Endothelial cell of umbilical vein (primary cell): ENCODE results near the gene GGNBP2. TPM values are rescaled to one million over a fixed set of nuclear protein-coding genes. Genes with fewer than 3 reads are reported as not detected.

ENCODE experiments used
- BruUV-seq: library from RNA; stranded (reverse); fragments of 400-500 nt; replicated peaks from 2 replicates; lab custom pipeline; 2021; lab: Mats Ljungman, UMichigan
- CTCF ChIA-PET: fragments of 300-600, 350-600 bp; sonication (Branson Sonifier 250); formaldehyde crosslinking; loops from one replicate; lab custom pipeline; 2021; ENCODE audit warnings: antibody characterized with exemption, inconsistent platforms; lab: Charles Lee
- POLR2A ChIA-PET: fragments of 300-600, 350-600 bp; sonication (Branson Sonifier 250); formaldehyde crosslinking; loops from one replicate; lab custom pipeline; 2021; ENCODE audit warnings: antibody characterized with exemption, inconsistent platforms; lab: Charles Lee
- DNase-seq: peaks from one replicate; pipeline ENCODE4 v3.0.0-alpha.2; 2011; ENCODE audit warnings: low read depth, low spot score
- FAIRE-seq: peaks from 2 replicates; lab custom pipeline; 2011; peaks lifted over from hg19 to GRCh38; lab: Jason Lieb, UNC
- H2AFZ ChIP-seq: 2 replicates; pipeline ENCODE4 v1.6.0; 2012; ENCODE audit warnings: low read depth, low read length, control low read depth, inconsistent platforms
- H3K27ac ChIP-seq: 2 replicates; pipeline ENCODE4 v1.5.1; 2011; ENCODE audit warnings: low read depth, mild to moderate bottlenecking, control low read depth, low read length, moderate library complexity; ENCODE audit not compliant: insufficient read depth
- H3K27me3 ChIP-seq, 2 experiments: 2 replicates each; pipeline versions ENCODE4 v1.6.0 to v1.6.1; 2011; ENCODE audit warnings: low read length in 2 of 2, mixed read lengths in 1 of 2; ENCODE audit not compliant: control insufficient read depth in 2 of 2, insufficient read depth in 2 of 2
- H3K36me3 ChIP-seq, 2 experiments: 2 replicates in 1 of 2; 3 replicates in 1 of 2; pipeline ENCODE4 v1.5.1; 2011; ENCODE audit warnings: low read length in 2 of 2, mild to moderate bottlenecking in 1 of 2, moderate library complexity in 1 of 2; ENCODE audit not compliant: control insufficient read depth in 2 of 2, insufficient read depth in 2 of 2; ENCODE audit errors: extremely low read depth in 1 of 2
- H3K4me1 ChIP-seq: 3 replicates; pipeline ENCODE4 v1.5.1; 2011; ENCODE audit warnings: mild to moderate bottlenecking, low read length; ENCODE audit not compliant: control insufficient read depth, insufficient read depth; ENCODE audit errors: extremely low read depth
- H3K4me2 ChIP-seq: 2 replicates; pipeline ENCODE4 v1.6.1; 2011; ENCODE audit warnings: low read length, control low read depth, mixed read lengths; ENCODE audit not compliant: insufficient read depth
- H3K4me3 ChIP-seq, 3 experiments: fragments of 200-600 bp in 1 of 3; sonication (generic), shearing (Covaris generic) in 1 of 3; replicated peaks in 1 of 3; 2 replicates each; pipeline ENCODE4 v1.5.1; 2011 to 2016; ENCODE audit warnings: control low read depth in 3 of 3, low read length in 3 of 3, mild to moderate bottlenecking in 2 of 3, inconsistent platforms in 1 of 3, low read depth in 1 of 3, moderate library complexity in 1 of 3; ENCODE audit not compliant: insufficient read depth in 1 of 3
- H3K79me2 ChIP-seq: 2 replicates; pipeline ENCODE4 v1.6.0; 2012; ENCODE audit warnings: low read length, inconsistent platforms; ENCODE audit not compliant: control insufficient read depth, insufficient read depth
- H3K9ac ChIP-seq: replicated peaks from 2 replicates; pipeline ENCODE3; 2011; ENCODE audit warnings: low read length, control low read depth; ENCODE audit not compliant: insufficient read depth; ENCODE audit errors: extremely low read depth
- H3K9me1 ChIP-seq: replicated peaks from 3 replicates; pipeline ENCODE4 v1.6.0; 2011; ENCODE audit warnings: mild to moderate bottlenecking, low read length; ENCODE audit not compliant: control insufficient read depth, insufficient read depth; ENCODE audit errors: extremely low read depth
- H3K9me3 ChIP-seq: replicated peaks from 2 replicates; pipeline ENCODE4 v1.5.1; 2012; ENCODE audit warnings: low read length, inconsistent platforms; ENCODE audit not compliant: control insufficient read depth, insufficient read depth
- H4K20me1 ChIP-seq: replicated peaks from 2 replicates; pipeline ENCODE3; 2011; ENCODE audit warnings: mild to moderate bottlenecking, low read length; ENCODE audit not compliant: control insufficient read depth, insufficient read depth; ENCODE audit errors: extremely low read depth
- EZH2 ChIP-seq: IDR thresholded peaks from 2 replicates; pipeline ENCODE4 v1.6.1; 2012; ENCODE audit warnings: borderline replicate concordance, low read depth, mild to moderate bottlenecking, moderate library complexity, low read length, inconsistent platforms; ENCODE audit not compliant: severe bottlenecking
- FOS ChIP-seq: IDR thresholded peaks from 2 replicates; pipeline ENCODE4 v1.6.1; 2011; ENCODE audit warnings: mild to moderate bottlenecking, low read length, moderate library complexity, borderline replicate concordance; ENCODE audit not compliant: insufficient read depth
- GATA2 ChIP-seq: IDR thresholded peaks from 2 replicates; pipeline ENCODE4 v1.7.0; 2011; ENCODE audit warnings: low read depth, mild to moderate bottlenecking, moderate library complexity, mixed read lengths, low read length; ENCODE audit not compliant: insufficient read length, insufficient read depth
- JUN ChIP-seq: IDR thresholded peaks from 2 replicates; pipeline ENCODE4 v1.6.1; 2011; ENCODE audit warnings: borderline replicate concordance, low read depth; ENCODE audit not compliant: insufficient read length, insufficient read depth
- MYC ChIP-seq: IDR thresholded peaks from one replicate; pipeline ENCODE4 v1.6.1; 2011; ENCODE audit warnings: mild to moderate bottlenecking, low read depth, low read length
- POLR2A ChIP-seq: IDR thresholded peaks from 2 replicates; pipeline ENCODE4 v1.6.1; 2012; ENCODE audit warnings: low read depth, mild to moderate bottlenecking, control low read depth, low read length
- POLR2AphosphoS5 ChIP-seq: IDR thresholded peaks from 2 replicates; pipeline ENCODE4 v1.6.1; 2012; ENCODE audit warnings: low read depth, mild to moderate bottlenecking, control low read depth, low read length, moderate library complexity; ENCODE audit not compliant: insufficient read depth
- dilution Hi-C: fragments of 300-500 bp; cut with MboI; formaldehyde crosslinking; loops from one replicate; pipeline ENCODE4 v1.15.0; 2019; ENCODE audit warnings: low sequenced_read_pairs; ENCODE audit not compliant: extremely low pct_ligation_motif_present
- intact Hi-C: fragments of 100-400 bp; cut with micrococcal nuclease; formaldehyde crosslinking; loops from one replicate; pipeline ENCODE4 v1.10.0; 2022
- polyA plus RNA-seq, 4 experiments: library from polyadenylated mRNA; depleted of rRNA in 3 of 4; stranded (reverse) in 3 of 4; unstranded in 1 of 4; fragments of >200 nt; gene quantifications; 2 replicates each; pipeline versions ENCODE4 v1.2.1 to v1.2.3, GENCODE V29; 2011 to 2012; ENCODE audit warnings: missing spikeins in 1 of 4
- total RNA-seq: library from RNA; stranded (reverse); gene quantifications from 2 replicates; pipeline ENCODE4 v1.2.3, GENCODE V29; 2021
- TF ChIP-seq, protein P1 (sequence below): IDR thresholded peaks from 2 replicates; pipeline ENCODE4 v1.6.1; 2011; ENCODE audit not compliant: insufficient read depth, insufficient read length
- TF ChIP-seq, protein P2 (sequence below), 2 donors: IDR thresholded peaks; 1 replicate in 1 of 2; 2 replicates in 1 of 2; pipeline ENCODE4 v1.5.1; 2011; ENCODE audit warnings: low read length in 2 of 2, mild to moderate bottlenecking in 2 of 2, moderate library complexity in 2 of 2, control low read depth in 1 of 2, inconsistent platforms in 1 of 2, low read depth in 1 of 2; ENCODE audit not compliant: insufficient read depth in 1 of 2; ENCODE audit errors: extremely low read depth in 1 of 2

Gene GGNBP2
- total and polyA plus RNA-seq, 2 donors (not counting 3 experiments of a cell fraction or from before 2014, with no cell fraction given): 52.6 to 77.6 TPM

GRCh38 chr17:36629970-36630502, 85.3 kb downstream of the GGNBP2 start:
- no peaks in the 10 kb centered on the region for H3K9me3 ChIP-seq
- intact Hi-C loops: loop anchor here (1.0 kb wide), 7 partner anchors 27 to 743 kb away; no protein-coding TSS in a partner anchor
- DNase-seq (no peak), FAIRE-seq (no peak)
- H3K79me2 ChIP-seq: no peaks in the 10 kb centered on the region
- no peaks in the 10 kb centered on the region for H3K4me1 ChIP-seq
- H3K9me1 ChIP-seq: no peaks in the 10 kb centered on the region
- no peak overlapping the region for H3K27ac ChIP-seq
- no peak for TF ChIP-seq JUN
- TF ChIP-seq EZH2: no peak
- TF ChIP-seq, protein P1, sequence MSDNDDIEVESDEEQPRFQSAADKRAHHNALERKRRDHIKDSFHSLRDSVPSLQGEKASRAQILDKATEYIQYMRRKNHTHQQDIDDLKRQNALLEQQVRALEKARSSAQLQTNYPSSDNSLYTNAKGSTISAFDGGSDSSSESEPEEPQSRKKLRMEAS: no peak
- TF ChIP-seq POLR2AphosphoS5: no peak
- no peak for TF ChIP-seq POLR2A
- no peak for TF ChIP-seq FOS
- no peak for TF ChIP-seq MYC
- no peak for TF ChIP-seq GATA2
- TF ChIP-seq, protein P2, sequence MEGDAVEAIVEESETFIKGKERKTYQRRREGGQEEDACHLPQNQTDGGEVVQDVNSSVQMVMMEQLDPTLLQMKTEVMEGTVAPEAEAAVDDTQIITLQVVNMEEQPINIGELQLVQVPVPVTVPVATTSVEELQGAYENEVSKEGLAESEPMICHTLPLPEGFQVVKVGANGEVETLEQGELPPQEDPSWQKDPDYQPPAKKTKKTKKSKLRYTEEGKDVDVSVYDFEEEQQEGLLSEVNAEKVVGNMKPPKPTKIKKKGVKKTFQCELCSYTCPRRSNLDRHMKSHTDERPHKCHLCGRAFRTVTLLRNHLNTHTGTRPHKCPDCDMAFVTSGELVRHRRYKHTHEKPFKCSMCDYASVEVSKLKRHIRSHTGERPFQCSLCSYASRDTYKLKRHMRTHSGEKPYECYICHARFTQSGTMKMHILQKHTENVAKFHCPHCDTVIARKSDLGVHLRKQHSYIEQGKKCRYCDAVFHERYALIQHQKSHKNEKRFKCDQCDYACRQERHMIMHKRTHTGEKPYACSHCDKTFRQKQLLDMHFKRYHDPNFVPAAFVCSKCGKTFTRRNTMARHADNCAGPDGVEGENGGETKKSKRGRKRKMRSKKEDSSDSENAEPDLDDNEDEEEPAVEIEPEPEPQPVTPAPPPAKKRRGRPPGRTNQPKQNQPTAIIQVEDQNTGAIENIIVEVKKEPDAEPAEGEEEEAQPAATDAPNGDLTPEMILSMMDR (IDR thresholded peaks at IDR 0.05; ENCODE audit: extremely low read depth in 1 of 2, insufficient read depth in 1 of 2, low read depth in 1 of 2, low read length in 2 of 2): no peak
- H3K27me3 ChIP-seq: peaks cover 24 to 29% of the 10 kb centered on the region in 2 experiments
- no peaks in the 10 kb centered on the region for H3K36me3 ChIP-seq
- H4K20me1 ChIP-seq: no peaks in the 10 kb centered on the region
- no peak overlapping the region for H2AFZ ChIP-seq
- dilution Hi-C loops: no loop called here
- ChIA-PET CTCF (interaction anchor here (0.8 to 9.1 kb wide), 12 partner anchors 13 to 744 kb away, joined by 3 to 201 read pairs (median 11); partner anchors contain the start of gene MRM1), POLR2A (no interaction called here)
- no peak overlapping the region for H3K4me2 ChIP-seq
- H3K9ac ChIP-seq: no peak overlapping the region
- no TSS peak for BruUV-seq
- no peak overlapping the region for H3K4me3 ChIP-seq
